SK-N-SH (cell line): ENCODE measurements around the gene PRC1.

ENCODE experiments used
- CTCF ChIP-seq: fragments of 200-600 bp; sonication (generic); IDR thresholded peaks from 2 replicates; pipeline ENCODE4 v1.6.1; 2017; ENCODE audit warnings: antibody characterized with exemption, mild to moderate bottlenecking, moderate library complexity
- IRF3 ChIP-seq: fragments of 150-350 bp; IDR thresholded peaks from 2 replicates; pipeline ENCODE4 v1.6.1; 2016; ENCODE audit warnings: mild to moderate bottlenecking, low read depth, low read length
- MAX ChIP-seq: IDR thresholded peaks from 2 replicates; pipeline ENCODE4 v1.4.0; 2012; ENCODE audit warnings: low read depth
- USF1 ChIP-seq: IDR thresholded peaks from 2 replicates; pipeline ENCODE4 v1.4.0; 2012; ENCODE audit warnings: low read depth, borderline replicate concordance
- YY1 ChIP-seq: IDR thresholded peaks from 2 replicates; pipeline ENCODE4 v1.4.0; 2012; ENCODE audit warnings: low read depth, mild to moderate bottlenecking

- TF ChIP-seq CTCF = no peak
- no peak for TF ChIP-seq IRF3
- TF ChIP-seq YY1 = no peak
- no peak for TF ChIP-seq MAX
- no peak for TF ChIP-seq USF1
Observed at GRCh38 chr15:90948506-90948905, 45.8 kb downstream of the PRC1 start.
